GM18520 (cell line): ENCODE data around the gene COMMD10.

Source experiments
- ATAC-seq: cut with Tn5 transposase; IDR thresholded peaks from one replicate; pipeline ENCODE4 v1.9.1; 2021; ENCODE audit not compliant: unreplicated experiment

COMMD10 gene

GRCh38 chr5:116209166-116209565, 124.3 kb downstream of the COMMD10 start:
- no peak for ATAC-seq

GRCh38 chr5:116212225-116212624, 127.4 kb downstream of the COMMD10 start:
- ATAC-seq: no peak

- no peak for ATAC-seq
These were observed 131.4 kb downstream of the COMMD10 start for GRCh38 chr5:116216246-116216645.

DNA sequence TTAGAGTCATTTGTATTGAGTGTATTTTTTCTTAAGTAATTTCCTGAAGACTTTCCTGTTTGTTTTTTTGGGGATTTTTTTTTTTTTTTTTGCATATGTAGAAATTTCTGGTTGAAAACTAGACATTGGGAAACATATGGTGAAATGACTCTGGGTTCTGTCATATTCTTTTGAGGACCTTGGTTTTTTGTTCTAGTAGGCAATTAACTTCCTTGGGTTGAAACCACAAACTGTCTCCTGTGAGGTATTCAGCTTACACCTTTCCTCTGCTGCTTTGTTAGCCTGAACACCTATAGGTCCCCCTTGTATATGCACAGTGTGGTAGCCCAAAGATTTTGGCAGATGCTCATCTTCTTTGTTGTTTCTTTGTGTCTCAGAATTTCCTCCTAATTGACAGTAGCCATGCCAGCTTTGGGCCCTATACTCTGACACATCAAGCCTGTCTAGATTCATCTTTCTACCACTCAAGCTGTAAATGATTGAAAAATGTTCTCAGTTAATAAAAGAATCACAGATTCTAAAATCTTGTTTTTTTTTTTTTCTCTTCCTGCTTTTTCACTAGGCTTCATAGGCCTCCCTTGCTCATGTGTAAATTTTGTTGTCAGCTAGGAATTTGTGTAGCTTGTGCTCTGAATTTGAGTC, 140.6 kb downstream of the COMMD10 start:
- ATAC-seq: no peak

- no peak for ATAC-seq
These were observed 144.4 kb downstream of the COMMD10 start for GRCh38 chr5:116229131-116229689.

DNA sequence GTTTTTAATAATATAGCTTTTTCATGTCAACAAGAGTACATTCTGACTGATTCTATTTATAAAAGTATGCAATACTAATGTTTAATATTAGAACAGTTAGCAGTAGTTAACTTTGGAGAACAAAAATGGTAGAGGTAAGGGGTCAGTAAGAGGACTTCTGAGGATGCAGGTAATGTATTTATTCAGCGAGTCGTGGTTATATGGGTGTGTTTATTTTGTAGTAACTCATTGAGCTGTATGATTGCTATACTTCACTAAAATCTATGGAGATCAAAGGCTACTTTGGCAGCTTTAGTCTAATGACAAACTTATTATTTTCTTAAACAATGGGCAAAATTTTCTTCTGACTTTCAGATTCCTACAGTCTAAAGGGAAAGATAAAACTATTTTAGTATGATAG, 146.5 kb downstream of the COMMD10 start:
- ATAC-seq: no peak

DNA sequence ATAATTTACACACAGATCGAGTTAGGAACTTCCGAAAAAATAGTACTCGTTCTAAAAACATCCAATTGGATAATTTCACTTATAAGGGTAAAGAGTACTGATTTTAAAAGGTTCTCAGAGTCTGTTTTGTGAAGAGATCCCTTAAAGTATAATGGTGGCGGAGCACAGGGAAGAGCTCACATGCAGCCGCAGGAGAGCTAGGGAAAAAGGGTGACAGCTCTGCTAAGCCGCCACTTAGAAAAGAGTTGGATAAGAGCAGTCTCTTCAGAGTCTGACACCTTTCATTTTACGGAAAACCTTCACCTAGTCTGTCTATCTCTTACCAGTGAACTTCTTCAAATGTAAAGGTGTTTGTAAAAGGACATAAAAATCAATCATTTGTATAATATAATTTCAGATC, 149.9 kb downstream of the COMMD10 start:
- no peak for ATAC-seq

GRCh38 chr5:116237917-116238500, 153.2 kb downstream of the COMMD10 start:
- no peak for ATAC-seq

GRCh38 chr5:116242343-116242742, 157.5 kb downstream of the COMMD10 start:
- ATAC-seq: no peak

- ATAC-seq: no peak
These were observed 163.6 kb downstream of the COMMD10 start for GRCh38 chr5:116248432-116248831.

- no peak for ATAC-seq
These were observed 164.8 kb downstream of the COMMD10 start for GRCh38 chr5:116249648-116250047.

GRCh38 chr5:116256717-116257116, 171.9 kb downstream of the COMMD10 start:
- ATAC-seq: no peak

GRCh38 chr5:116265471-116265870, 180.6 kb downstream of the COMMD10 start:
- no peak for ATAC-seq

GRCh38 chr5:116271446-116272025, 186.7 kb downstream of the COMMD10 start:
- no peak for ATAC-seq

DNA sequence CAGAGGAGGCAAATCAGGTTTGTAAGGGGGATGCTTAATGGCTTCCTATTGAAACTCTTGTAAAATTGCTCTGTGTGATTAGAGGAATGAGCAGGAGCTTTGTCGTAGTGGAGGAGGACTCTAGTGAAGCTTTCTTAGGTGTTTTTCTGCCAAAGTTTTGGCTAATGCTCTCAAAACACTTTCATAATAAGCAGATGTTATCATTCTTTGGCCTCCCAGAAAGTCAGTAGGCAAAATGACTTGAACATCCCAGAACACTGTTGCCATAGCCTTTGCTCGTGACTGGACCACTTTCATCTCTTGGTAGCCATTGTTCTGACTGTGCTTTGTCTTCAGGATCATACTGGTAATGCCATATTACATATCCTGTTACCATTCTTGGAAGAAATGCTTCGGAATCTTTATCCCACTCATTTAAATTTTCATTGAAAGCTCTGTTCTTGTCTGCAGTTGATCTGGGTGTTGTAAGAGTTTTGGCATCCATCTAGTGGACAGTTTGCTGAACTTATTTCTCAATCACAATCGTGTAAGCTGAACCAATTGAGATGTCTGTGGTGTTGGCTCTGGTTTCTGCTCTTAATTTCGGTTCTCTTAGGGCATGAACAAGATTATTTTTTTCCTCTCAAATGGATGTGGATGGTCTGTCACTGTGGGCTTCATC, 187.6 kb downstream of the COMMD10 start:
- no peak for ATAC-seq

GRCh38 chr5:116273448-116274242, 188.8 kb downstream of the COMMD10 start:
- ATAC-seq: peak; percentile 96

GRCh38 chr5:116274251-116274650, 189.4 kb downstream of the COMMD10 start:
- ATAC-seq: no peak

- no peak for ATAC-seq
These were observed 190.5 kb downstream of the COMMD10 start for GRCh38 chr5:116275282-116275681.

- no peak for ATAC-seq
These were observed 192.1 kb downstream of the COMMD10 start for GRCh38 chr5:116276952-116277351.

DNA sequence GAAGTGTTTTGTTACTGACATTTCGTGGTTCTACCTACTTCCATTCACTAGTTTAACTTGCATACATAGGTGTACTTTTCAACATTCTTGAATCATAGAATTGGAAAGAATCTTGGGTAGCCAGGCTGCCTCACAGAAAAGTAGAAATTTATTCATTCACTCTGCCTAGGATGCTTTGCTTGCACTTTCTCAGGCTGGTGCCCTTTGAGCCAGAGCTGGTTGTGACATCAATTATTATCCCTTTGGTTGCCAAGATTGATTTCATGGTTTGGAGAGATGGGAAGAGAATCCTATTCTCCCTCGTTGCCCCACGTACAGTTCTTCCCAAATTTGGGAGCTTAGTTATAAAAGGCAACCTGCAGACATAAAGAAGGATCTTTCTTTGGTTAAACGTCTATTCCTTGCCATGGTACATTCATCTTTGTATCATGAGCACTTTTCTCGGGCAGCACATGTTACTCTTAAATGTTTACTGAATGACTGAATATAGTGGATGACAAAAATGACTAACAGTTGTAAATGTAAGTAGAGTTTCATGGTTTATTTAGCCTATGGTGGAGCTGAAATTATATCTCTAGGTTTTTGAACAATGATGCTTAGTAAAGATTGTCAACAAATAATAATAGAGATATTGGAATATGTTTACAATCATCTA, 195.5 kb downstream of the COMMD10 start:
- ATAC-seq: no peak
